Stimulated activated memory B cell treated with anti-CD40 and anti-IgM and Interleukin-4, amounts not matched to agents 10 μg/mL and 1 μg/mL and 100 μg/mL, for 72 hours (primary cell): Measurements from ENCODE around the gene OSBPL10.
"Not testable (repeated sequence)": the region's sequence is repeated elsewhere in the genome, so short reads cannot be mapped to it uniquely, and the experiment has no call there.

Experiments
- ATAC-seq: fragments of 150-1000 bp; cut with Tn5 transposase; 2 replicates; pipeline ENCODE4 v1.10.0; 2021
- H3K27ac Mint-ChIP-seq: one replicate; pipeline ENCODE4 v1.8.0; 2022; ENCODE audit warnings: mild to moderate bottlenecking, mixed read lengths
- H3K27me3 Mint-ChIP-seq: one replicate; pipeline ENCODE4 v1.8.0; 2022; ENCODE audit warnings: mixed read lengths
- H3K36me3 Mint-ChIP-seq: one replicate; pipeline ENCODE4 v1.8.0; 2022; ENCODE audit warnings: mixed read lengths
- H3K4me1 Mint-ChIP-seq: one replicate; pipeline ENCODE4 v1.8.0; 2022; ENCODE audit warnings: mixed read lengths
- H3K4me3 Mint-ChIP-seq: one replicate; pipeline ENCODE4 v1.8.0; 2022; ENCODE audit warnings: mild to moderate bottlenecking, moderate library complexity, mixed read lengths
- H3K9me3 Mint-ChIP-seq: one replicate; pipeline ENCODE4 v1.8.0; 2022; ENCODE audit warnings: mixed read lengths

OSBPL10 gene

GRCh38 chr3:31804251-31805051 is 176.6 kb downstream of the OSBPL10 start:
- Mint-ChIP-seq H3K36me3 (peaks cover 27% of the 10 kb centered on the region), H3K9me3 (no peaks in the 10 kb centered on the region), H3K4me3 (no peak overlapping the region), H3K27me3 (no peaks in the 10 kb centered on the region), H3K27ac (peak overlapping the region; percentile 46), H3K4me1 (peaks cover 64% of the 10 kb centered on the region)
- ATAC-seq: no peak

GRCh38 chr3:31802981-31803740 is 177.9 kb downstream of the OSBPL10 start:
- peak; percentile 98 for ATAC-seq
- H3K4me1 Mint-ChIP-seq: peaks cover 59% of the 10 kb centered on the region
- peaks cover 27% of the 10 kb centered on the region for H3K36me3 Mint-ChIP-seq
- H3K27ac Mint-ChIP-seq: peak overlapping the region; percentile 46
- no peaks in the 10 kb centered on the region for H3K27me3 Mint-ChIP-seq
- peak overlapping the region; percentile 29 for H3K4me3 Mint-ChIP-seq
- no peaks in the 10 kb centered on the region for H3K9me3 Mint-ChIP-seq

- ATAC-seq: no peak
- Mint-ChIP-seq H3K27me3 (no peaks in the 10 kb centered on the region), H3K4me3 (no peak overlapping the region), H3K27ac (no peak overlapping the region), H3K9me3 (no peaks in the 10 kb centered on the region), H3K4me1 (peaks cover 35% of the 10 kb centered on the region), H3K36me3 (peaks cover 23% of the 10 kb centered on the region)
These were observed 180.6 kb downstream of the OSBPL10 start for GRCh38 chr3:31800436-31800835.

- Mint-ChIP-seq H3K4me1 (peaks cover 29% of the 10 kb centered on the region), H3K27me3 (no peaks in the 10 kb centered on the region), H3K4me3 (no peak overlapping the region), H3K36me3 (peaks cover 31% of the 10 kb centered on the region), H3K27ac (peak overlapping the region; percentile 19), H3K9me3 (no peaks in the 10 kb centered on the region)
- no peak for ATAC-seq
These were observed 182.2 kb downstream of the OSBPL10 start for GRCh38 chr3:31798840-31799239.

GRCh38 chr3:31793821-31794220 is 187.2 kb downstream of the OSBPL10 start:
- Mint-ChIP-seq H3K4me3 (no peak overlapping the region), H3K27ac (peak overlapping the region; percentile 64), H3K4me1 (peaks cover 20% of the 10 kb centered on the region), H3K9me3 (no peaks in the 10 kb centered on the region), H3K27me3 (no peaks in the 10 kb centered on the region), H3K36me3 (peaks cover 69% of the 10 kb centered on the region)
- ATAC-seq: no peak

GRCh38 chr3:31791090-31791430 is 190.0 kb downstream of the OSBPL10 start:
- Mint-ChIP-seq H3K9me3 (no peaks in the 10 kb centered on the region), H3K36me3 (peaks cover 65% of the 10 kb centered on the region), H3K4me1 (peaks cover 26% of the 10 kb centered on the region), H3K4me3 (no peak overlapping the region), H3K27ac (peak overlapping the region; percentile 71), H3K27me3 (no peaks in the 10 kb centered on the region)
- ATAC-seq: no peak

GRCh38 chr3:31790193-31791089 is 190.6 kb downstream of the OSBPL10 start:
- H3K36me3 Mint-ChIP-seq: peaks cover 61% of the 10 kb centered on the region
- H3K27me3 Mint-ChIP-seq: no peaks in the 10 kb centered on the region
- ATAC-seq: no peak
- H3K27ac Mint-ChIP-seq: peak overlapping the region; percentile 71
- no peaks in the 10 kb centered on the region for H3K9me3 Mint-ChIP-seq
- H3K4me3 Mint-ChIP-seq: no peak overlapping the region
- peaks cover 28% of the 10 kb centered on the region for H3K4me1 Mint-ChIP-seq

- ATAC-seq: no peak
- peaks cover 60% of the 10 kb centered on the region for H3K36me3 Mint-ChIP-seq
- no peaks in the 10 kb centered on the region for H3K27me3 Mint-ChIP-seq
- no peaks in the 10 kb centered on the region for H3K9me3 Mint-ChIP-seq
- H3K4me1 Mint-ChIP-seq: peaks cover 24% of the 10 kb centered on the region
- H3K27ac Mint-ChIP-seq: no peak overlapping the region
- no peak overlapping the region for H3K4me3 Mint-ChIP-seq
These were observed 191.6 kb downstream of the OSBPL10 start for GRCh38 chr3:31789429-31789828.

- Mint-ChIP-seq H3K27me3 (no peaks in the 10 kb centered on the region), H3K4me3 (no peak overlapping the region), H3K36me3 (peaks cover 66% of the 10 kb centered on the region), H3K27ac (peak overlapping the region; percentile 75), H3K4me1 (peaks cover 36% of the 10 kb centered on the region), H3K9me3 (peaks cover 7% of the 10 kb centered on the region)
- ATAC-seq: no peak
These were observed 195.3 kb downstream of the OSBPL10 start for GRCh38 chr3:31785734-31786133.

GRCh38 chr3:31785286-31785685 is 195.8 kb downstream of the OSBPL10 start:
- H3K9me3 Mint-ChIP-seq: peaks cover 7% of the 10 kb centered on the region
- peaks cover 36% of the 10 kb centered on the region for H3K4me1 Mint-ChIP-seq
- no peak for ATAC-seq
- H3K36me3 Mint-ChIP-seq: peaks cover 66% of the 10 kb centered on the region
- no peaks in the 10 kb centered on the region for H3K27me3 Mint-ChIP-seq
- H3K27ac Mint-ChIP-seq: no peak overlapping the region
- H3K4me3 Mint-ChIP-seq: no peak overlapping the region

GRCh38 chr3:31783851-31784250 is 197.2 kb downstream of the OSBPL10 start:
- Mint-ChIP-seq H3K36me3 (peaks cover 67% of the 10 kb centered on the region), H3K9me3 (peaks cover 14% of the 10 kb centered on the region), H3K27ac (peak overlapping the region; percentile 59), H3K4me1 (peaks cover 48% of the 10 kb centered on the region)
- H3K4me3 Mint-ChIP-seq, H3K27me3 Mint-ChIP-seq, ATAC-seq: not testable (repeated sequence)

- Mint-ChIP-seq H3K36me3 (peaks cover 63% of the 10 kb centered on the region), H3K4me1 (peaks cover 61% of the 10 kb centered on the region), H3K9me3 (peaks cover 14% of the 10 kb centered on the region)
- H3K27ac Mint-ChIP-seq, H3K27me3 Mint-ChIP-seq, ATAC-seq, H3K4me3 Mint-ChIP-seq: not testable (repeated sequence)
These were observed 198.8 kb downstream of the OSBPL10 start for GRCh38 chr3:31782306-31782705.

- ATAC-seq: no peak
- no peaks in the 10 kb centered on the region for H3K27me3 Mint-ChIP-seq
- peaks cover 14% of the 10 kb centered on the region for H3K9me3 Mint-ChIP-seq
- peak overlapping the region; percentile 63 for H3K27ac Mint-ChIP-seq
- H3K4me1 Mint-ChIP-seq: peaks cover 66% of the 10 kb centered on the region
- H3K4me3 Mint-ChIP-seq: no peak overlapping the region
- H3K36me3 Mint-ChIP-seq: peaks cover 65% of the 10 kb centered on the region
These were observed 201.5 kb downstream of the OSBPL10 start for GRCh38 chr3:31779514-31779913.

- ATAC-seq: no peak
- H3K27ac Mint-ChIP-seq: peak overlapping the region; percentile 66
- no peaks in the 10 kb centered on the region for H3K27me3 Mint-ChIP-seq
- no peak overlapping the region for H3K4me3 Mint-ChIP-seq
- peaks cover 12% of the 10 kb centered on the region for H3K9me3 Mint-ChIP-seq
- peaks cover 65% of the 10 kb centered on the region for H3K36me3 Mint-ChIP-seq
- peaks cover 75% of the 10 kb centered on the region for H3K4me1 Mint-ChIP-seq
These were observed 203.2 kb downstream of the OSBPL10 start for GRCh38 chr3:31777887-31778286.

GRCh38 chr3:31777092-31777491 is 204.0 kb downstream of the OSBPL10 start:
- Mint-ChIP-seq H3K4me3 (no peak overlapping the region), H3K27me3 (no peaks in the 10 kb centered on the region), H3K4me1 (peaks cover 79% of the 10 kb centered on the region), H3K9me3 (peaks cover 7% of the 10 kb centered on the region), H3K36me3 (peaks cover 57% of the 10 kb centered on the region), H3K27ac (peak overlapping the region; percentile 66)
- ATAC-seq: no peak
